Mesendoderm (in vitro differentiated cells): ENCODE data around the gene FAF1.

ENCODE experiments used
- DNase-seq: peaks from one replicate; pipeline ENCODE4 v3.0.0; 2013
- H2AK5ac ChIP-seq: 2 replicates; pipeline ENCODE4 v1.6.1; 2013; ENCODE audit warnings: low read length, inconsistent platforms
- H2BK120ac ChIP-seq: 2 replicates; pipeline ENCODE4 v1.6.1; 2013; ENCODE audit warnings: low read depth, mild to moderate bottlenecking, low read length, moderate library complexity, mixed read lengths
- H2BK15ac ChIP-seq: replicated peaks from 2 replicates; pipeline ENCODE4 v1.6.1; 2013; ENCODE audit warnings: low read depth, mild to moderate bottlenecking, moderate library complexity
- H2BK5ac ChIP-seq: 2 replicates; pipeline ENCODE4 v1.6.1; 2013; ENCODE audit warnings: low read length, inconsistent platforms
- H3K18ac ChIP-seq: 2 replicates; pipeline ENCODE4 v1.6.1; 2013; ENCODE audit warnings: mild to moderate bottlenecking, low read length, mixed read lengths
- H3K23ac ChIP-seq: one replicate; pipeline ENCODE4 v1.6.1; 2013; ENCODE audit warnings: low read length
- H3K27ac ChIP-seq: 2 replicates; pipeline ENCODE4 v1.5.1; 2013; ENCODE audit warnings: low read depth, mild to moderate bottlenecking, inconsistent platforms, low read length, moderate library complexity
- H3K27me3 ChIP-seq: 2 replicates; pipeline ENCODE4 v1.6.1; 2013; ENCODE audit warnings: low read length, control low read depth, mild to moderate bottlenecking, inconsistent platforms; ENCODE audit not compliant: insufficient read depth, poor library complexity
- H3K36me3 ChIP-seq: 2 replicates; pipeline ENCODE4 v1.6.1; 2013; ENCODE audit warnings: low read length, inconsistent platforms; ENCODE audit not compliant: control insufficient read depth, insufficient read depth
- H3K4ac ChIP-seq: one replicate; pipeline ENCODE4 v1.6.1; 2013; ENCODE audit warnings: low read depth, mild to moderate bottlenecking, low read length, moderate library complexity
- H3K4me1 ChIP-seq: 2 replicates; pipeline ENCODE4 v1.6.1; 2013; ENCODE audit warnings: low read depth, low read length, inconsistent platforms; ENCODE audit not compliant: control insufficient read depth
- H3K4me2 ChIP-seq: 2 replicates; pipeline ENCODE4 v1.6.1; 2013; ENCODE audit warnings: low read length
- H3K4me3 ChIP-seq: 2 replicates; pipeline ENCODE4 v1.5.1; 2013; ENCODE audit warnings: mild to moderate bottlenecking, low read length
- H3K56ac ChIP-seq: one replicate; pipeline ENCODE4 v1.6.1; 2013; ENCODE audit warnings: low read length
- H3K79me1 ChIP-seq: 2 replicates; pipeline ENCODE4 v1.6.1; 2013; ENCODE audit warnings: low read length, inconsistent platforms
- H3K79me2 ChIP-seq: 2 replicates; pipeline ENCODE4 v1.6.1; 2013; ENCODE audit warnings: mild to moderate bottlenecking, low read length; ENCODE audit not compliant: control insufficient read depth, insufficient read depth
- H3K9ac ChIP-seq: 2 replicates; pipeline ENCODE4 v1.6.1; 2013; ENCODE audit warnings: low read length, inconsistent platforms
- H4K5ac ChIP-seq: one replicate; pipeline ENCODE4 v1.6.1; 2013; ENCODE audit warnings: low read length
- H4K8ac ChIP-seq: one replicate; pipeline ENCODE4 v1.6.1; 2013; ENCODE audit warnings: low read depth, mild to moderate bottlenecking, control low read depth, low read length, moderate library complexity
- WGBS: extraction: QIAGEN DNeasy Blood & Tissue Kit; methylation state at CpG from one replicate; pipeline ENCODE4 v1.1.7; 2013; ENCODE audit warnings: low lambda C conversion rate, missing lambda C conversion rate; ENCODE audit not compliant: insufficient coverage; ENCODE audit errors: extremely low coverage; 5-methylcytosine and 5-hydroxymethylcytosine counted together

FAF1 gene

GRCh38 chr1:50832167-50832566 lies 127.9 kb downstream of the FAF1 start:
- H3K27ac ChIP-seq = no peak overlapping the region
- H3K79me2 ChIP-seq = no peaks in the 10 kb centered on the region
- DNase-seq = no peak
- H3K18ac ChIP-seq = no peak overlapping the region
- no peak overlapping the region for H2AK5ac ChIP-seq
- H3K4ac ChIP-seq = no peak overlapping the region
- no peak overlapping the region for H3K23ac ChIP-seq
- no peaks in the 10 kb centered on the region for H3K79me1 ChIP-seq
- no peak overlapping the region for H2BK120ac ChIP-seq
- H3K4me2 ChIP-seq = no peak overlapping the region
- H3K9ac ChIP-seq = no peak overlapping the region
- H3K4me1 ChIP-seq = no peaks in the 10 kb centered on the region
- no peak overlapping the region for H3K4me3 ChIP-seq
- no peak overlapping the region for H2BK15ac ChIP-seq
- no peak overlapping the region for H4K5ac ChIP-seq
- H4K8ac ChIP-seq = no peak overlapping the region
- no peak overlapping the region for H2BK5ac ChIP-seq
- no peak overlapping the region for H3K56ac ChIP-seq
- WGBS = no CpG with 5 or more reads among the region's 1 CpG
- H3K27me3 ChIP-seq = no peaks in the 10 kb centered on the region
- H3K36me3 ChIP-seq = no peaks in the 10 kb centered on the region

GRCh38 chr1:50831300-50832061 lies 128.6 kb downstream of the FAF1 start:
- Histone ChIP-seq H3K9ac (no peak overlapping the region), H3K4me2 (no peak overlapping the region), H3K4ac (no peak overlapping the region), H3K4me3 (no peak overlapping the region), H2BK15ac (no peak overlapping the region), H2BK120ac (no peak overlapping the region), H3K18ac (no peak overlapping the region), H3K36me3 (no peaks in the 10 kb centered on the region), H3K27ac (no peak overlapping the region), H2AK5ac (no peak overlapping the region), H3K79me2 (no peaks in the 10 kb centered on the region), H3K23ac (no peak overlapping the region), H2BK5ac (no peak overlapping the region), H3K27me3 (no peaks in the 10 kb centered on the region), H4K5ac (no peak overlapping the region), H3K4me1 (no peaks in the 10 kb centered on the region), H4K8ac (no peak overlapping the region), H3K79me1 (no peaks in the 10 kb centered on the region), H3K56ac (no peak overlapping the region)
- no CpG with 5 or more reads among the region's 5 CpGs for WGBS
- DNase-seq = no peak

GRCh38 chr1:50830621-50831020 lies 129.4 kb downstream of the FAF1 start:
- Histone ChIP-seq H2BK120ac (no peak overlapping the region), H3K9ac (no peak overlapping the region), H3K4me1 (no peaks in the 10 kb centered on the region), H2BK5ac (no peak overlapping the region), H3K4me2 (no peak overlapping the region), H3K36me3 (no peaks in the 10 kb centered on the region), H3K18ac (no peak overlapping the region), H3K23ac (no peak overlapping the region), H2AK5ac (no peak overlapping the region), H4K8ac (no peak overlapping the region), H3K79me1 (no peaks in the 10 kb centered on the region), H3K4ac (no peak overlapping the region), H3K79me2 (no peaks in the 10 kb centered on the region), H2BK15ac (no peak overlapping the region), H3K4me3 (no peak overlapping the region), H3K56ac (no peak overlapping the region), H4K5ac (no peak overlapping the region), H3K27ac (no peak overlapping the region), H3K27me3 (no peaks in the 10 kb centered on the region)
- no peak for DNase-seq

GRCh38 chr1:50829014-50829958 lies 130.8 kb downstream of the FAF1 start:
- Histone ChIP-seq H3K36me3 (no peaks in the 10 kb centered on the region), H3K23ac (no peak overlapping the region), H3K9ac (no peak overlapping the region), H3K4me3 (no peak overlapping the region), H3K4ac (no peak overlapping the region), H2AK5ac (no peak overlapping the region), H4K5ac (no peak overlapping the region), H3K4me2 (no peak overlapping the region), H2BK120ac (no peak overlapping the region), H2BK15ac (no peak overlapping the region), H3K4me1 (no peaks in the 10 kb centered on the region), H4K8ac (no peak overlapping the region), H3K18ac (no peak overlapping the region), H3K79me1 (no peaks in the 10 kb centered on the region), H3K56ac (no peak overlapping the region), H3K27ac (no peak overlapping the region), H3K79me2 (no peaks in the 10 kb centered on the region), H2BK5ac (no peak overlapping the region), H3K27me3 (no peaks in the 10 kb centered on the region)
- DNase-seq = no peak
- WGBS = no CpG with 5 or more reads among the region's 1 CpG

- H3K9ac ChIP-seq = no peak overlapping the region
- WGBS = 100% methylated on average over 2 of the region's 4 CpGs
Measured at GRCh38 chr1:50827546-50827945, 132.5 kb downstream of the FAF1 start.

More at GRCh38 chr1:50827546-50827945, 132.5 kb downstream of the FAF1 start:
- Histone ChIP-seq H2AK5ac (no peak overlapping the region), H3K4me2 (no peak overlapping the region), H2BK15ac (no peak overlapping the region), H3K79me2 (no peaks in the 10 kb centered on the region), H4K5ac (no peak overlapping the region), H3K23ac (no peak overlapping the region), H4K8ac (no peak overlapping the region), H3K4ac (no peak overlapping the region), H3K4me3 (no peak overlapping the region), H3K18ac (no peak overlapping the region), H3K4me1 (no peaks in the 10 kb centered on the region), H3K27me3 (no peaks in the 10 kb centered on the region), H2BK5ac (no peak overlapping the region), H3K79me1 (no peaks in the 10 kb centered on the region), H3K36me3 (no peaks in the 10 kb centered on the region), H2BK120ac (no peak overlapping the region), H3K56ac (no peak overlapping the region), H3K27ac (no peak overlapping the region)
- no peak for DNase-seq
